Mammary epithelial cell (primary cell): ENCODE measurements around the gene WDR75.

Source experiments
- EZH2 ChIP-seq: IDR thresholded peaks from 2 replicates; pipeline ENCODE4 v1.6.1; 2012; ENCODE audit warnings: low read length, inconsistent platforms, borderline replicate concordance
- TF ChIP-seq, protein P1 (sequence below), 2 donors: IDR thresholded peaks in 1 of 2; conservative IDR thresholded peaks in 1 of 2; 2 replicates each; pipeline ENCODE4 v1.5.1; 2011 to 2012; ENCODE audit warnings: inconsistent platforms in 2 of 2, low read length in 2 of 2, mild to moderate bottlenecking in 2 of 2, control low read depth in 1 of 2, low read depth in 1 of 2; ENCODE audit not compliant: insufficient read depth in 1 of 2; ENCODE audit errors: extremely low read depth in 1 of 2

DNA sequence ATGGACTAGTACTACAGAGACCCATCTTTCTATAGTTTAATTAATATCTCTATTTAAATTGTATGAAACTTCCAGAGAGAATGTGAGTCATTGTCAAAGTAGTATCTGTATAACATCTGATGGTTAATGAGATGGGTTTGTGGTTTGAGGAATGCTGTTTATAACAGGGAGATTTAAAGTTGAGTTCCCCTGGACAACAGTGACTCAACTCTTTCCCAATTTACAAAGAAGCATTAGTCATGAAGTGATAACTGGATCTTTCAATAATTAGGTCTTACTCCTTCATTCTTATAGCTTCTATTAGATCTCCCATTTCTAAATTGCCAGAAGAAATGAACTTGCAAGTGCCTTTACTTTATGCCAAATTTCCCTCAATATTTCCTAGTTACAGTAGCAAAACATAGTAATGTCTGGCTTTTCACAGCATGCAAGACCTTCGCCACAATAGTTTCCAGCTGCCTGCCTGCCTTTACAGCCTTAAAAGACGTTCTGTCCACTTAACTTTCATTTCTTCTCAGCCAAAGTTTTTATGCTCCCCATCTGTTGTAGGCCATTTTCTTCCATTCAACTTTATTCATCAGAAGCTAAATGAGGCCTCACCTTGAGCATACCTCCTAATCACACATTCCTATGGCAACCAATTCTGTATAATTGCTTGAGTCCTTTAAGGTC, 47.7 kb upstream of the WDR75 start:
- TF ChIP-seq, protein P1, sequence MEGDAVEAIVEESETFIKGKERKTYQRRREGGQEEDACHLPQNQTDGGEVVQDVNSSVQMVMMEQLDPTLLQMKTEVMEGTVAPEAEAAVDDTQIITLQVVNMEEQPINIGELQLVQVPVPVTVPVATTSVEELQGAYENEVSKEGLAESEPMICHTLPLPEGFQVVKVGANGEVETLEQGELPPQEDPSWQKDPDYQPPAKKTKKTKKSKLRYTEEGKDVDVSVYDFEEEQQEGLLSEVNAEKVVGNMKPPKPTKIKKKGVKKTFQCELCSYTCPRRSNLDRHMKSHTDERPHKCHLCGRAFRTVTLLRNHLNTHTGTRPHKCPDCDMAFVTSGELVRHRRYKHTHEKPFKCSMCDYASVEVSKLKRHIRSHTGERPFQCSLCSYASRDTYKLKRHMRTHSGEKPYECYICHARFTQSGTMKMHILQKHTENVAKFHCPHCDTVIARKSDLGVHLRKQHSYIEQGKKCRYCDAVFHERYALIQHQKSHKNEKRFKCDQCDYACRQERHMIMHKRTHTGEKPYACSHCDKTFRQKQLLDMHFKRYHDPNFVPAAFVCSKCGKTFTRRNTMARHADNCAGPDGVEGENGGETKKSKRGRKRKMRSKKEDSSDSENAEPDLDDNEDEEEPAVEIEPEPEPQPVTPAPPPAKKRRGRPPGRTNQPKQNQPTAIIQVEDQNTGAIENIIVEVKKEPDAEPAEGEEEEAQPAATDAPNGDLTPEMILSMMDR (conservative IDR thresholded peaks at IDR 0.05 in 1 of 2, IDR thresholded peaks at IDR 0.05 in 1 of 2; ENCODE audit: extremely low read depth in 1 of 2, insufficient read depth in 1 of 2, low read depth in 1 of 2, low read length in 2 of 2): no peak
- no peak for TF ChIP-seq EZH2
